Effector memory CD8-positive, alpha-beta T cell (primary cell): ENCODE measurements around the gene GLIPR1L1.

Source experiments
- ATAC-seq: fragments of 150-1000 bp; cut with Tn5 transposase; replicated peaks from 2 replicates; pipeline ENCODE4 v1.10.0; 2021; ENCODE audit warnings: mild to moderate bottlenecking, moderate library complexity
- DNase-seq, 3 experiments: peaks; one replicate each; pipeline ENCODE4 v3.0.0; 2021
- H3K27ac Mint-ChIP-seq, 2 donors: one replicate each; pipeline ENCODE4 v1.8.0; 2022; ENCODE audit warnings: mild to moderate bottlenecking in 2 of 2, mixed read lengths in 2 of 2, moderate library complexity in 2 of 2
- H3K27me3 Mint-ChIP-seq, 2 donors: one replicate each; pipeline ENCODE4 v1.8.0; 2022; ENCODE audit warnings: mixed read lengths in 2 of 2
- H3K36me3 Mint-ChIP-seq: one replicate; pipeline ENCODE4 v1.8.0; 2022; ENCODE audit warnings: mild to moderate bottlenecking, moderate library complexity, mixed read lengths; ENCODE audit not compliant: insufficient read depth
- H3K4me1 Mint-ChIP-seq, 2 donors: one replicate each; pipeline ENCODE4 v1.8.0; 2022; ENCODE audit warnings: low read depth in 2 of 2, mixed read lengths in 2 of 2
- H3K4me3 Mint-ChIP-seq, 2 donors: one replicate each; pipeline ENCODE4 v1.8.0; 2022; ENCODE audit warnings: mild to moderate bottlenecking in 2 of 2, mixed read lengths in 2 of 2, moderate library complexity in 2 of 2
- H3K9me3 Mint-ChIP-seq, 2 donors: one replicate each; pipeline ENCODE4 v1.8.0; 2022; ENCODE audit warnings: mixed read lengths in 2 of 2

GLIPR1L1 gene

GRCh38 chr12:75374971-75375370 lies 40.5 kb downstream of the GLIPR1L1 start:
- H3K9me3 Mint-ChIP-seq: no peaks in the 10 kb centered on the region
- no peak for DNase-seq
- H3K27me3 Mint-ChIP-seq: no peaks in the 10 kb centered on the region
- H3K27ac Mint-ChIP-seq: no peak overlapping the region
- ATAC-seq: no peak
- H3K36me3 Mint-ChIP-seq: no peaks in the 10 kb centered on the region
- H3K4me1 Mint-ChIP-seq: peaks cover 0 to 4% of the 10 kb centered on the region in 2 donors
- no peak overlapping the region for H3K4me3 Mint-ChIP-seq

GRCh38 chr12:75378354-75378753 lies 43.9 kb downstream of the GLIPR1L1 start:
- no peak overlapping the region for H3K4me3 Mint-ChIP-seq
- H3K4me1 Mint-ChIP-seq: peaks cover 0 to 4% of the 10 kb centered on the region in 2 donors
- ATAC-seq (no peak), DNase-seq (no peak)
- no peaks in the 10 kb centered on the region for H3K9me3 Mint-ChIP-seq
- H3K27ac Mint-ChIP-seq: no peak overlapping the region
- no peaks in the 10 kb centered on the region for H3K27me3 Mint-ChIP-seq
- H3K36me3 Mint-ChIP-seq: no peaks in the 10 kb centered on the region

- Mint-ChIP-seq H3K4me1 (peaks cover 21 to 28% of the 10 kb centered on the region in 2 donors), H3K27me3 (no peaks in the 10 kb centered on the region), H3K27ac (peak overlapping the region; percentile 96 to 99), H3K4me3 (peak overlapping the region in 1 of 2 donors; percentile 90), H3K36me3 (peaks cover 13% of the 10 kb centered on the region), H3K9me3 (no peaks in the 10 kb centered on the region)
- no peak for ATAC-seq
- no peak for DNase-seq
Observed at GRCh38 chr12:75389061-75389460, 54.6 kb downstream of the GLIPR1L1 start.

DNA sequence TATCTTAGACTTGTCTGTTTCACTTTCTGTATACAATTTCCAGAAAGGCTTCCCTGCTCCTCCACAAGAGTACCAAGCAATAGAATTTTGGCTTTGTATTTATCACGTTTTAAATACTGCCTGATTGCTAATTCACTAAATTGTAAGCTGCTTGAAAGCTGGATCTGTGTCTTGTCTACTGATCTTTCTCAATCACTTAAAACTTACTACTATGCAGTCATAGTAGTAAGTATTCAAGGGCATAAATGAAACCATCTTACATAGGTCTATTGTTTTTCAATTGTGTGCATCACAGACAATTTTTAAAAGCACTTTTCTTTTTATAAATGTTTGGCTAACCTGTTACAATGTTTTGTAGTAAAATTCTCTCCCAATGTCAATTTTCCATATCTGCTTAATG lies 55.2 kb downstream of the GLIPR1L1 start:
- ATAC-seq (no peak), DNase-seq (no peak)
- peaks cover 13% of the 10 kb centered on the region for H3K36me3 Mint-ChIP-seq
- H3K4me1 Mint-ChIP-seq: peaks cover 21 to 28% of the 10 kb centered on the region in 2 donors
- peak overlapping the region; percentile 96 to 99 for H3K27ac Mint-ChIP-seq
- H3K27me3 Mint-ChIP-seq: no peaks in the 10 kb centered on the region
- peak overlapping the region; percentile 90 to 92 for H3K4me3 Mint-ChIP-seq
- no peaks in the 10 kb centered on the region for H3K9me3 Mint-ChIP-seq

DNA sequence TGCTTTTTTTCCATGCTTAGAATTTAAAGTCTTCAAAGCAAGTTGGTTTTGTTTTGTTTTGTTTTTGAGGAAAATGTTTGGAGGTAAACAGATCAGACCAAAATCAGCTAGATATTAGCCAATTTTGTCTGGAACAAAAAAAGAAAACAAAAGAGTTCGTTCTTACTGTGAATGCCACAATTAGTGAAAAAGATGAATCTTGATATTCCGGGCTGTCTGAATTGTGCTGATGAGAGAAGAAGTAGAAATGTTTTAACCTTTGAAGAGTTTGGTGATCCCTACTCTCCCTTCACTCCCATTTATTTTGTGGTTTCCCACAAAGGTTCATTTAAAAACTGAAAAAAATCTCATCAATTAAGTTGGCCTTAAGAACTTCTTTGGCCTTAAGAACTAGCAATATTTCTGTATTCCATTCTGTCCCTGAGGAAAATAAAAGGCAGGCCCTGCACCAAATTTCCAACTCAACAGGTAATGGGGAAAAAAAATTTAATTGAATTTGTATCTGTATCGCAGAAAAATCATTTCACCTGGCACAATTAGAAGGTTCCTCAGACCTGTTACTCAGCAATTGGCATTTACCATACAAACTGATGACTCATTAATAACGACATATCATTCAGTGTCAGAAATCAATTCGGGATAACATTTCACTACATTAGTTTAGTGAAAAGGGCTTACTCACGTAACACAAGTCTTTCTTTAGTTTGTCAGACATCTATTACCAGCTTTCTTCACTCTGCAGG lies 55.9 kb downstream of the GLIPR1L1 start:
- Mint-ChIP-seq H3K27me3 (no peaks in the 10 kb centered on the region), H3K4me3 (peak overlapping the region; percentile 90 to 92), H3K36me3 (peaks cover 13% of the 10 kb centered on the region), H3K4me1 (peaks cover 21 to 30% of the 10 kb centered on the region in 2 donors), H3K27ac (peak overlapping the region; percentile 96 to 99), H3K9me3 (no peaks in the 10 kb centered on the region)
- DNase-seq (no peak), ATAC-seq (no peak)

DNA sequence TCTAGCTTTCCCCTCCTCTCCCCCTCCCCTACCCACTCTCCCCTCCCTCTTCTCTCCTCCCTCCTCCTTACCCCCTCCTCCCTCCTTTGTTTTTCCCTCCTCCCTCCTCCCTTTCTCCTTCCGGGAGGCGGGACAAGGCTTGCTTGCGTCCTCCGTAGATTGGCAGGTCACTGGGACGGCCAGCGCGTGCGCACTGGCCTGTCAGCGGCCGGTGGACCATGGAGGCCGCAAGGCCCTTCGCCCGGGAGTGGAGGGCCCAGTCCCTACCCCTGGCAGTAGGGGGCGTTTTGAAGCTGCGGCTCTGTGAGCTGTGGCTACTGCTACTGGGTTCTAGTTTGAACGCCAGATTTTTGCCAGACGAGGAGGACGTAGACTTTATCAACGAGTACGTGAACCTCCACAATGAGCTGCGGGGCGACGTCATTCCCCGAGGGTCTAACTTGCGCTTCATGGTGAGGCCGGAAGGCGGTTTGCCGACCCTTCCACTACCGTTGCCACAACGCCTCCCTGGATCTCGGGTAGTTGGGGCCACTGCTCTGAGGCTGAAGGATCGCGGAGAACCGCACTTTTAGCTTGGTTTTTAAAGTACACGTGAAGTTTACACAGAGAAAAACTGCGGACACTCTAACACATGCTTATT lies 56.5 kb downstream of the GLIPR1L1 start, which contains the start of gene GLIPR1L2:
TSS of gene GLIPR1L2 (plus strand) at position 191 of the 640 bp plus-strand sequence. CDS start at position 219, 28 bp downstream.
- peak within 1 kb of the TSS; percentile 96 to 99 for H3K27ac Mint-ChIP-seq
- peak; percentile 81 to 85 (median 83) for DNase-seq
- no peaks in the 10 kb centered on the region for H3K9me3 Mint-ChIP-seq
- ATAC-seq: peak; percentile 89
- peak within 1 kb of the TSS; percentile 90 to 92 for H3K4me3 Mint-ChIP-seq
- H3K4me1 Mint-ChIP-seq: peaks cover 24 to 36% of the 10 kb centered on the region in 2 donors
- H3K36me3 Mint-ChIP-seq: peaks cover 13% of the 10 kb centered on the region
- no peaks in the 10 kb centered on the region for H3K27me3 Mint-ChIP-seq

GRCh38 chr12:75404231-75404630 lies 69.8 kb downstream of the GLIPR1L1 start:
- no peaks in the 10 kb centered on the region for H3K36me3 Mint-ChIP-seq
- H3K27me3 Mint-ChIP-seq: no peaks in the 10 kb centered on the region
- no peak for DNase-seq
- H3K4me3 Mint-ChIP-seq: no peak overlapping the region
- ATAC-seq: no peak
- H3K27ac Mint-ChIP-seq: no peak overlapping the region
- H3K4me1 Mint-ChIP-seq: no peaks in the 10 kb centered on the region
- no peaks in the 10 kb centered on the region for H3K9me3 Mint-ChIP-seq

DNA sequence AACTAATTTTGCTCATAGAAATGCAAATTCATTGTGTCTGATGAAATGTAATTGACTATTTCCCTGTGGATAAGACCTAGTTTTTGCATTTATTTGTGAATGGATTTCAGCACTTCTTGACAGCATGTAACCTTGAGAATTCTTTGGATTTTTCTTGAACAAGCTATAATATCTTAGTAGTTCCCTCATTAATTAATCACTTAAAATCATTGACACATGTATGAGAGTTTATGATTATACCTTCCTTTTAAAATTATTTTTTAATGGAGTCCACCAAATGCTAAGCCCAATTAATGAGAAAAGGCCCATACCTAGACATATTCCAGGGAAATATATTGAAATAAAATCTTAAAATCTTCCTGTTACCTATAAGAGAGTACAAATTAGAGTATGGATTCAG lies 73.2 kb downstream of the GLIPR1L1 start:
- H3K27ac Mint-ChIP-seq: no peak overlapping the region
- H3K27me3 Mint-ChIP-seq: no peaks in the 10 kb centered on the region
- no peak for ATAC-seq
- no peak for DNase-seq
- H3K4me1 Mint-ChIP-seq: no peaks in the 10 kb centered on the region
- no peaks in the 10 kb centered on the region for H3K9me3 Mint-ChIP-seq
- H3K4me3 Mint-ChIP-seq: no peak overlapping the region
- no peaks in the 10 kb centered on the region for H3K36me3 Mint-ChIP-seq

GRCh38 chr12:75409830-75410229 lies 75.4 kb downstream of the GLIPR1L1 start:
- Mint-ChIP-seq H3K4me1 (no peaks in the 10 kb centered on the region), H3K36me3 (no peaks in the 10 kb centered on the region), H3K9me3 (no peaks in the 10 kb centered on the region), H3K27ac (no peak overlapping the region), H3K4me3 (no peak overlapping the region), H3K27me3 (no peaks in the 10 kb centered on the region)
- DNase-seq (no peak), ATAC-seq (no peak)

GRCh38 chr12:75414671-75415070 lies 80.2 kb downstream of the GLIPR1L1 start:
- DNase-seq (no peak), ATAC-seq (no peak)
- Mint-ChIP-seq H3K36me3 (no peaks in the 10 kb centered on the region), H3K4me3 (no peak overlapping the region), H3K9me3 (no peaks in the 10 kb centered on the region), H3K27ac (no peak overlapping the region), H3K4me1 (no peaks in the 10 kb centered on the region), H3K27me3 (no peaks in the 10 kb centered on the region)

GRCh38 chr12:75419841-75420240 lies 85.4 kb downstream of the GLIPR1L1 start:
- Mint-ChIP-seq H3K36me3 (no peaks in the 10 kb centered on the region), H3K9me3 (no peaks in the 10 kb centered on the region), H3K27ac (no peak overlapping the region), H3K27me3 (no peaks in the 10 kb centered on the region), H3K4me1 (no peaks in the 10 kb centered on the region), H3K4me3 (no peak overlapping the region)
- ATAC-seq (no peak), DNase-seq (no peak)
